DMS153 treated with DMSO at 0.1 percent for 48 hours (cell line): ENCODE measurements around the gene ZNF469.

ENCODE experiments used
- DNase-seq: peaks from one replicate; lab custom pipeline; 2025; ENCODE audit not compliant: unreplicated experiment; lab: John Stamatoyannopoulos, UW

ZNF469 gene

GRCh38 chr16:88390735-88391134, 8.0 kb downstream of the ZNF469 start:
- no peak for DNase-seq

- no peak for DNase-seq
These were observed 8.5 kb downstream of the ZNF469 start for GRCh38 chr16:88391144-88391850.

GRCh38 chr16:88392111-88392510, 9.4 kb downstream of the ZNF469 start:
- DNase-seq: no peak

GRCh38 chr16:88392616-88393015, 9.9 kb downstream of the ZNF469 start:
- no peak for DNase-seq

GRCh38 chr16:88393034-88393433, 10.3 kb downstream of the ZNF469 start:
- no peak for DNase-seq

GRCh38 chr16:88393571-88393970, 10.8 kb downstream of the ZNF469 start:
- no peak for DNase-seq

- no peak for DNase-seq
These were observed 11.7 kb downstream of the ZNF469 start for GRCh38 chr16:88394426-88394825.

GRCh38 chr16:88395669-88396584, 13.2 kb downstream of the ZNF469 start:
- no peak for DNase-seq

- DNase-seq: no peak
These were observed 15.6 kb downstream of the ZNF469 start for GRCh38 chr16:88398170-88398873.

GRCh38 chr16:88398874-88399178, 16.1 kb downstream of the ZNF469 start:
- DNase-seq: no peak

GRCh38 chr16:88400186-88400585, 17.4 kb downstream of the ZNF469 start:
- DNase-seq: no peak

- no peak for DNase-seq
These were observed 19.0 kb downstream of the ZNF469 start for GRCh38 chr16:88401604-88402246.

- no peak for DNase-seq
These were observed 19.9 kb downstream of the ZNF469 start for GRCh38 chr16:88402551-88403240.

- no peak for DNase-seq
These were observed 21.2 kb downstream of the ZNF469 start for GRCh38 chr16:88403794-88404581.

- DNase-seq: no peak
These were observed 22.0 kb downstream of the ZNF469 start for GRCh38 chr16:88404769-88405168.

- no peak for DNase-seq
These were observed 22.7 kb downstream of the ZNF469 start for GRCh38 chr16:88405216-88406060.

- DNase-seq: no peak
These were observed 23.6 kb downstream of the ZNF469 start for GRCh38 chr16:88406096-88407041.

- DNase-seq: no peak
These were observed 24.3 kb downstream of the ZNF469 start for GRCh38 chr16:88407042-88407420.
